GM12878 (cell line): Measurements from ENCODE around the gene SLC39A11.

Experiments
- CTCF ChIP-seq, 3 experiments: IDR thresholded peaks in 2 of 3; conservative IDR thresholded peaks in 1 of 3; 2 replicates each; pipeline ENCODE4 v1.5.1; 2011; ENCODE audit warnings: low read depth in 3 of 3, low read length in 3 of 3, mild to moderate bottlenecking in 3 of 3, control low read depth in 2 of 3, moderate library complexity in 2 of 3, inconsistent platforms in 1 of 3, mixed read lengths in 1 of 3; ENCODE audit not compliant: control insufficient read depth in 2 of 3, insufficient read depth in 1 of 3; ENCODE audit errors: extremely low read depth in 1 of 3
- FOXK2 ChIP-seq: fragments of 450-650 bp; IDR thresholded peaks from 2 replicates; pipeline ENCODE4 v1.6.1; 2017; ENCODE audit warnings: mild to moderate bottlenecking, moderate library complexity
- NFXL1 ChIP-seq: fragments of 450-650 bp; IDR thresholded peaks from 2 replicates; pipeline ENCODE4 v1.6.1; 2017; ENCODE audit warnings: antibody characterized with exemption, mild to moderate bottlenecking, borderline replicate concordance
- SMC3 ChIP-seq: IDR thresholded peaks from 2 replicates; pipeline ENCODE4 v1.6.1; 2011; ENCODE audit warnings: low read length, improper control_type of control experiment, borderline replicate concordance
- SP1 ChIP-seq: IDR thresholded peaks from one replicate; pipeline ENCODE4 v1.6.1; 2011; ENCODE audit warnings: low read depth, low read length

- TF ChIP-seq CTCF (IDR thresholded peaks at IDR 0.05 in 2 of 3, conservative IDR thresholded peaks at IDR 0.05 in 1 of 3; ENCODE audit: control insufficient read depth in 2 of 3, extremely low read depth in 1 of 3, insufficient read depth in 1 of 3, low read depth in 3 of 3, low read length in 3 of 3) = no peak
- TF ChIP-seq FOXK2 = no peak
- TF ChIP-seq SMC3 = no peak
- TF ChIP-seq SP1 = no peak
- TF ChIP-seq NFXL1 = no peak
Observed at GRCh38 chr17:72717676-72718075, 374.8 kb downstream of the SLC39A11 start.
